ENCODE measurements around the gene UBE2L3. TPM values are rescaled to one million over a fixed set of nuclear protein-coding genes. Genes with fewer than 3 reads are reported as not detected.

Gene UBE2L3
- total and polyA plus RNA-seq, 2 of the 8 experiments (the other 6 are each of a cell fraction or from before 2014, with no cell fraction given), result 63.5 to 90.0 TPM

GRCh38 chr22:21606775-21607174 is 39.3 kb downstream of the UBE2L3 start (continued):
- TF ChIP-seq, protein P1, sequence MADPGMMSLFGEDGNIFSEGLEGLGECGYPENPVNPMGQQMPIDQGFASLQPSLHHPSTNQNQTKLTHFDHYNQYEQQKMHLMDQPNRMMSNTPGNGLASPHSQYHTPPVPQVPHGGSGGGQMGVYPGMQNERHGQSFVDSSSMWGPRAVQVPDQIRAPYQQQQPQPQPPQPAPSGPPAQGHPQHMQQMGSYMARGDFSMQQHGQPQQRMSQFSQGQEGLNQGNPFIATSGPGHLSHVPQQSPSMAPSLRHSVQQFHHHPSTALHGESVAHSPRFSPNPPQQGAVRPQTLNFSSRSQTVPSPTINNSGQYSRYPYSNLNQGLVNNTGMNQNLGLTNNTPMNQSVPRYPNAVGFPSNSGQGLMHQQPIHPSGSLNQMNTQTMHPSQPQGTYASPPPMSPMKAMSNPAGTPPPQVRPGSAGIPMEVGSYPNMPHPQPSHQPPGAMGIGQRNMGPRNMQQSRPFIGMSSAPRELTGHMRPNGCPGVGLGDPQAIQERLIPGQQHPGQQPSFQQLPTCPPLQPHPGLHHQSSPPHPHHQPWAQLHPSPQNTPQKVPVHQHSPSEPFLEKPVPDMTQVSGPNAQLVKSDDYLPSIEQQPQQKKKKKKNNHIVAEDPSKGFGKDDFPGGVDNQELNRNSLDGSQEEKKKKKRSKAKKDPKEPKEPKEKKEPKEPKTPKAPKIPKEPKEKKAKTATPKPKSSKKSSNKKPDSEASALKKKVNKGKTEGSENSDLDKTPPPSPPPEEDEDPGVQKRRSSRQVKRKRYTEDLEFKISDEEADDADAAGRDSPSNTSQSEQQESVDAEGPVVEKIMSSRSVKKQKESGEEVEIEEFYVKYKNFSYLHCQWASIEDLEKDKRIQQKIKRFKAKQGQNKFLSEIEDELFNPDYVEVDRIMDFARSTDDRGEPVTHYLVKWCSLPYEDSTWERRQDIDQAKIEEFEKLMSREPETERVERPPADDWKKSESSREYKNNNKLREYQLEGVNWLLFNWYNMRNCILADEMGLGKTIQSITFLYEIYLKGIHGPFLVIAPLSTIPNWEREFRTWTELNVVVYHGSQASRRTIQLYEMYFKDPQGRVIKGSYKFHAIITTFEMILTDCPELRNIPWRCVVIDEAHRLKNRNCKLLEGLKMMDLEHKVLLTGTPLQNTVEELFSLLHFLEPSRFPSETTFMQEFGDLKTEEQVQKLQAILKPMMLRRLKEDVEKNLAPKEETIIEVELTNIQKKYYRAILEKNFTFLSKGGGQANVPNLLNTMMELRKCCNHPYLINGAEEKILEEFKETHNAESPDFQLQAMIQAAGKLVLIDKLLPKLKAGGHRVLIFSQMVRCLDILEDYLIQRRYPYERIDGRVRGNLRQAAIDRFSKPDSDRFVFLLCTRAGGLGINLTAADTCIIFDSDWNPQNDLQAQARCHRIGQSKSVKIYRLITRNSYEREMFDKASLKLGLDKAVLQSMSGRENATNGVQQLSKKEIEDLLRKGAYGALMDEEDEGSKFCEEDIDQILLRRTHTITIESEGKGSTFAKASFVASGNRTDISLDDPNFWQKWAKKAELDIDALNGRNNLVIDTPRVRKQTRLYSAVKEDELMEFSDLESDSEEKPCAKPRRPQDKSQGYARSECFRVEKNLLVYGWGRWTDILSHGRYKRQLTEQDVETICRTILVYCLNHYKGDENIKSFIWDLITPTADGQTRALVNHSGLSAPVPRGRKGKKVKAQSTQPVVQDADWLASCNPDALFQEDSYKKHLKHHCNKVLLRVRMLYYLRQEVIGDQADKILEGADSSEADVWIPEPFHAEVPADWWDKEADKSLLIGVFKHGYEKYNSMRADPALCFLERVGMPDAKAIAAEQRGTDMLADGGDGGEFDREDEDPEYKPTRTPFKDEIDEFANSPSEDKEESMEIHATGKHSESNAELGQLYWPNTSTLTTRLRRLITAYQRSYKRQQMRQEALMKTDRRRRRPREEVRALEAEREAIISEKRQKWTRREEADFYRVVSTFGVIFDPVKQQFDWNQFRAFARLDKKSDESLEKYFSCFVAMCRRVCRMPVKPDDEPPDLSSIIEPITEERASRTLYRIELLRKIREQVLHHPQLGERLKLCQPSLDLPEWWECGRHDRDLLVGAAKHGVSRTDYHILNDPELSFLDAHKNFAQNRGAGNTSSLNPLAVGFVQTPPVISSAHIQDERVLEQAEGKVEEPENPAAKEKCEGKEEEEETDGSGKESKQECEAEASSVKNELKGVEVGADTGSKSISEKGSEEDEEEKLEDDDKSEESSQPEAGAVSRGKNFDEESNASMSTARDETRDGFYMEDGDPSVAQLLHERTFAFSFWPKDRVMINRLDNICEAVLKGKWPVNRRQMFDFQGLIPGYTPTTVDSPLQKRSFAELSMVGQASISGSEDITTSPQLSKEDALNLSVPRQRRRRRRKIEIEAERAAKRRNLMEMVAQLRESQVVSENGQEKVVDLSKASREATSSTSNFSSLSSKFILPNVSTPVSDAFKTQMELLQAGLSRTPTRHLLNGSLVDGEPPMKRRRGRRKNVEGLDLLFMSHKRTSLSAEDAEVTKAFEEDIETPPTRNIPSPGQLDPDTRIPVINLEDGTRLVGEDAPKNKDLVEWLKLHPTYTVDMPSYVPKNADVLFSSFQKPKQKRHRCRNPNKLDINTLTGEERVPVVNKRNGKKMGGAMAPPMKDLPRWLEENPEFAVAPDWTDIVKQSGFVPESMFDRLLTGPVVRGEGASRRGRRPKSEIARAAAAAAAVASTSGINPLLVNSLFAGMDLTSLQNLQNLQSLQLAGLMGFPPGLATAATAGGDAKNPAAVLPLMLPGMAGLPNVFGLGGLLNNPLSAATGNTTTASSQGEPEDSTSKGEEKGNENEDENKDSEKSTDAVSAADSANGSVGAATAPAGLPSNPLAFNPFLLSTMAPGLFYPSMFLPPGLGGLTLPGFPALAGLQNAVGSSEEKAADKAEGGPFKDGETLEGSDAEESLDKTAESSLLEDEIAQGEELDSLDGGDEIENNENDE (IDR thresholded peaks at IDR 0.05; ENCODE audit: insufficient replicate concordance, low read length), result no peak
- TF ChIP-seq CREB1 (IDR thresholded peaks at IDR 0.05), result no peak
- no peak for TF ChIP-seq CHD1 (IDR thresholded peaks at IDR 0.05; ENCODE audit: low read depth, low read length)
